Neuronal stem cell (in vitro differentiated cells): ENCODE data around the gene NOC4L.

ENCODE experiments used
- DNase-seq: peaks from one replicate; pipeline ENCODE4 v3.0.0-alpha.2; 2013; ENCODE audit warnings: low spot score
- H2AFZ ChIP-seq: one replicate; pipeline ENCODE4 v1.6.1; 2013; ENCODE audit warnings: mild to moderate bottlenecking, low read length, inconsistent platforms
- H2AK5ac ChIP-seq: 2 replicates; pipeline ENCODE4 v1.6.1; 2013; ENCODE audit warnings: low read depth, mild to moderate bottlenecking, inconsistent platforms, low read length, moderate library complexity, mixed read lengths
- H2BK120ac ChIP-seq: 2 replicates; pipeline ENCODE4 v1.6.1; 2013; ENCODE audit warnings: low read depth, mild to moderate bottlenecking, inconsistent platforms, low read length, moderate library complexity, mixed read lengths
- H2BK12ac ChIP-seq: one replicate; pipeline ENCODE4 v1.6.1; 2013; ENCODE audit warnings: low read length, inconsistent platforms
- H2BK15ac ChIP-seq: 2 replicates; pipeline ENCODE4 v1.6.1; 2013; ENCODE audit warnings: mild to moderate bottlenecking, low read length, inconsistent platforms, mixed read lengths
- H2BK5ac ChIP-seq: one replicate; pipeline ENCODE4 v1.6.1; 2013; ENCODE audit warnings: inconsistent platforms, mild to moderate bottlenecking, low read length, moderate library complexity
- H3K14ac ChIP-seq: one replicate; pipeline ENCODE4 v1.6.1; 2013; ENCODE audit warnings: low read length, inconsistent platforms
- H3K18ac ChIP-seq: 2 replicates; pipeline ENCODE4 v1.6.1; 2013; ENCODE audit warnings: low read length, inconsistent platforms
- H3K23ac ChIP-seq: 2 replicates; pipeline ENCODE4 v1.6.1; 2013; ENCODE audit warnings: low read depth, mild to moderate bottlenecking, mixed read lengths, low read length, inconsistent platforms; ENCODE audit not compliant: poor library complexity
- H3K27ac ChIP-seq: replicated peaks from 3 replicates; pipeline ENCODE4 v1.5.1; 2013; ENCODE audit warnings: low read length, inconsistent platforms
- H3K27me3 ChIP-seq, 3 experiments: 2 replicates each; pipeline ENCODE4 v1.6.1; 2013; ENCODE audit warnings: low read length in 3 of 3, mild to moderate bottlenecking in 2 of 3, inconsistent platforms in 1 of 3, low read depth in 1 of 3, mixed read lengths in 1 of 3, moderate library complexity in 1 of 3; ENCODE audit not compliant: control insufficient read depth in 3 of 3, insufficient read depth in 3 of 3
- H3K36me3 ChIP-seq, 2 donors: replicated peaks in 1 of 2; 2 replicates each; pipeline ENCODE4 v1.6.1; 2013; ENCODE audit warnings: low read length in 2 of 2; ENCODE audit not compliant: control insufficient read depth in 2 of 2, insufficient read depth in 2 of 2
- H3K4ac ChIP-seq: 2 replicates; pipeline ENCODE4 v1.6.1; 2013; ENCODE audit warnings: inconsistent platforms, mild to moderate bottlenecking, low read length, moderate library complexity
- H3K4me1 ChIP-seq, 2 donors: 1 replicate in 1 of 2; 2 replicates in 1 of 2; pipeline ENCODE4 v1.6.1; 2013; ENCODE audit warnings: low read length in 2 of 2, low read depth in 1 of 2; ENCODE audit not compliant: control insufficient read depth in 2 of 2, insufficient read depth in 1 of 2
- H3K4me2 ChIP-seq: one replicate; pipeline ENCODE4 v1.6.1; 2013; ENCODE audit warnings: mild to moderate bottlenecking, low read length, inconsistent platforms; ENCODE audit not compliant: insufficient read depth, poor library complexity, severe bottlenecking
- H3K4me3 ChIP-seq, 2 donors: 2 replicates each; pipeline ENCODE4 v1.5.1; 2013; ENCODE audit warnings: low read length in 2 of 2, mild to moderate bottlenecking in 2 of 2, inconsistent platforms in 1 of 2, moderate library complexity in 1 of 2
- H3K79me1 ChIP-seq: one replicate; pipeline ENCODE4 v1.6.1; 2013; ENCODE audit warnings: low read depth, mild to moderate bottlenecking, inconsistent platforms, low read length, moderate library complexity
- H3K9ac ChIP-seq: one replicate; pipeline ENCODE4 v1.6.1; 2013; ENCODE audit warnings: mild to moderate bottlenecking, low read depth, low read length, inconsistent platforms; ENCODE audit not compliant: poor library complexity
- H3K9me3 ChIP-seq, 2 donors: replicated peaks in 1 of 2; 2 replicates each; pipeline versions ENCODE3 to v1.6.1; 2013; ENCODE audit warnings: low read length in 2 of 2, mild to moderate bottlenecking in 2 of 2, inconsistent platforms in 1 of 2, low read depth in 1 of 2, mixed read lengths in 1 of 2, moderate library complexity in 1 of 2; ENCODE audit not compliant: control insufficient read depth in 2 of 2, insufficient read depth in 1 of 2
- H4K8ac ChIP-seq: one replicate; pipeline ENCODE4 v1.6.1; 2013; ENCODE audit warnings: low read depth, mild to moderate bottlenecking, inconsistent platforms, low read length, moderate library complexity
- H4K91ac ChIP-seq: one replicate; pipeline ENCODE4 v1.6.1; 2013; ENCODE audit warnings: low read length, low read depth, mild to moderate bottlenecking, inconsistent platforms; ENCODE audit not compliant: poor library complexity
- WGBS, 2 donors: extraction: QIAGEN DNeasy Blood & Tissue Kit; methylation state at CpG; one replicate each; pipeline ENCODE4 v1.1.7; 2013; ENCODE audit warnings: missing lambda C conversion rate in 2 of 2, mixed read lengths in 1 of 2; ENCODE audit not compliant: insufficient read length in 2 of 2, insufficient replicate concordance in 1 of 2; ENCODE audit errors: extremely low coverage in 2 of 2; 5-methylcytosine and 5-hydroxymethylcytosine counted together

The NOC4L gene

GRCh38 chr12:132163041-132163910 is 19.0 kb downstream of the NOC4L start:
- no CpG with 5 or more reads among the region's 26 CpGs for WGBS, 2 donors
- H3K4me3 ChIP-seq, result peak overlapping the region in 1 of 2 donors; percentile 9
- peaks cover 0 to 10% (median 0%) of the 10 kb centered on the region in 3 experiments for H3K27me3 ChIP-seq
- peak overlapping the region; percentile 71 for H3K18ac ChIP-seq
- H2BK12ac ChIP-seq, result no peak overlapping the region
- H3K23ac ChIP-seq, result peak overlapping the region; percentile 89
- no peak overlapping the region for H3K4ac ChIP-seq
- peaks cover 0 to 2% of the 10 kb centered on the region in 2 donors for H3K36me3 ChIP-seq
- H2AFZ ChIP-seq, result no peak overlapping the region
- DNase-seq, result no peak
- H2AK5ac ChIP-seq, result peak overlapping the region; percentile 56
- H3K4me1 ChIP-seq, result peaks cover 0 to 2% of the 10 kb centered on the region in 2 donors
- no peak overlapping the region for H3K27ac ChIP-seq
- no peak overlapping the region for H2BK15ac ChIP-seq
- H3K14ac ChIP-seq, result peak overlapping the region; percentile 71
- peaks cover 0 to 2% of the 10 kb centered on the region in 2 donors for H3K9me3 ChIP-seq
- H3K4me2 ChIP-seq, result no peak overlapping the region
- H3K9ac ChIP-seq, result peak overlapping the region; percentile 3
- no peak overlapping the region for H2BK120ac ChIP-seq
- peaks cover 5% of the 10 kb centered on the region for H3K79me1 ChIP-seq
- peak overlapping the region; percentile 43 for H4K8ac ChIP-seq
- no peak overlapping the region for H2BK5ac ChIP-seq
- no peak overlapping the region for H4K91ac ChIP-seq

GRCh38 chr12:132163911-132164288 is 19.6 kb downstream of the NOC4L start:
- Histone ChIP-seq H3K4me2 (no peak overlapping the region), H3K27ac (no peak overlapping the region), H3K9ac (no peak overlapping the region), H2BK120ac (no peak overlapping the region), H3K23ac (no peak overlapping the region), H2BK5ac (no peak overlapping the region), H3K4me1 (peaks cover 0 to 2% of the 10 kb centered on the region in 2 donors), H3K14ac (no peak overlapping the region), H4K8ac (no peak overlapping the region), H3K9me3 (no peaks in the 10 kb centered on the region), H3K27me3 (peaks cover 0 to 10% (median 0%) of the 10 kb centered on the region in 3 experiments), H3K18ac (no peak overlapping the region), H3K79me1 (peaks cover 6% of the 10 kb centered on the region), H2AFZ (no peak overlapping the region), H2BK15ac (no peak overlapping the region), H2BK12ac (no peak overlapping the region), H2AK5ac (no peak overlapping the region), H3K36me3 (no peaks in the 10 kb centered on the region), H3K4me3 (no peak overlapping the region), H4K91ac (no peak overlapping the region), H3K4ac (no peak overlapping the region)
- no CpG with 5 or more reads among the region's 11 CpGs for WGBS, 2 donors
- DNase-seq, result no peak

DNA sequence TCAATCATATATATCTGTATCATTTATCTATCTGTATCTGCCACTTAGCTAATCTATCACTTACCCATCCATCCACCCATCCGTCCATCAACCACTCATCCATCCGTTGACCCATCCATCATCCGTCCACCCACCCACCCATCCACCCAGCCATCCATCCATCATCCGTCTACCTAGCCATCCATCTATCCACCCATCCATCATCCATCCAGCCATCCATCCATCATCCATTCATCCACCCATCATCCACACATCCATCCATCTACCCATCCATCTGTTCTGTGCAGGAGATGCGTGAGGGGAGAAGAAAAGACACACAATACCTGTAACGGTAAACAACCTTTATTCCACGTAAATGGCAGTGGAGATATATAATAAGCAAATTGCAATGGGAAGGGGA is 20.2 kb downstream of the NOC4L start:
- DNase-seq, result no peak
- H4K8ac ChIP-seq, result no peak overlapping the region
- no peak overlapping the region for H4K91ac ChIP-seq
- no peaks in the 10 kb centered on the region for H3K36me3 ChIP-seq
- H2BK15ac ChIP-seq, result no peak overlapping the region
- no peak overlapping the region for H3K4me3 ChIP-seq
- peaks cover 0 to 11% (median 0%) of the 10 kb centered on the region in 3 experiments for H3K27me3 ChIP-seq
- H3K4me1 ChIP-seq, result peaks cover 0 to 2% of the 10 kb centered on the region in 2 donors
- no peak overlapping the region for H2BK5ac ChIP-seq
- no peak overlapping the region for H3K23ac ChIP-seq
- no peak overlapping the region for H3K18ac ChIP-seq
- H3K9me3 ChIP-seq, result no peaks in the 10 kb centered on the region
- no peak overlapping the region for H3K14ac ChIP-seq
- H3K4ac ChIP-seq, result no peak overlapping the region
- no peak overlapping the region for H3K9ac ChIP-seq
- no peak overlapping the region for H3K4me2 ChIP-seq
- no peak overlapping the region for H2AK5ac ChIP-seq
- WGBS, 2 donors, result 100% methylated on average over 2 of the region's 7 CpGs; no CpG with 5 or more reads in 1 of the 2 donors
- H2BK120ac ChIP-seq, result no peak overlapping the region
- H2BK12ac ChIP-seq, result no peak overlapping the region
- peaks cover 6% of the 10 kb centered on the region for H3K79me1 ChIP-seq
- no peak overlapping the region for H3K27ac ChIP-seq
- no peak overlapping the region for H2AFZ ChIP-seq

GRCh38 chr12:132165584-132165983 is 21.3 kb downstream of the NOC4L start:
- Histone ChIP-seq H3K9ac (no peak overlapping the region), H3K4me1 (peaks cover 0 to 2% of the 10 kb centered on the region in 2 donors), H2BK120ac (no peak overlapping the region), H3K27ac (no peak overlapping the region), H2AFZ (no peak overlapping the region), H3K18ac (no peak overlapping the region), H3K4me2 (no peak overlapping the region), H4K8ac (no peak overlapping the region), H2BK15ac (no peak overlapping the region), H3K4ac (no peak overlapping the region), H2AK5ac (no peak overlapping the region), H3K9me3 (no peaks in the 10 kb centered on the region), H2BK5ac (no peak overlapping the region), H3K14ac (no peak overlapping the region), H3K36me3 (no peaks in the 10 kb centered on the region), H3K23ac (no peak overlapping the region), H4K91ac (no peak overlapping the region), H3K27me3 (peaks cover 0 to 22% (median 0%) of the 10 kb centered on the region in 3 experiments), H2BK12ac (no peak overlapping the region), H3K4me3 (no peak overlapping the region), H3K79me1 (peaks cover 3% of the 10 kb centered on the region)
- no CpG with 5 or more reads among the region's 6 CpGs for WGBS, 2 donors
- no peak for DNase-seq
